Endothelial cell of umbilical vein (primary cell): Measurements from ENCODE around the gene SYT2.

Experiments
- CTCF ChIP-seq, 2 donors: IDR thresholded peaks; 1 replicate in 1 of 2; 2 replicates in 1 of 2; pipeline ENCODE4 v1.5.1; 2011; ENCODE audit warnings: low read length in 2 of 2, mild to moderate bottlenecking in 2 of 2, moderate library complexity in 2 of 2, control low read depth in 1 of 2, inconsistent platforms in 1 of 2, low read depth in 1 of 2; ENCODE audit not compliant: insufficient read depth in 1 of 2; ENCODE audit errors: extremely low read depth in 1 of 2
- EZH2 ChIP-seq: IDR thresholded peaks from 2 replicates; pipeline ENCODE4 v1.6.1; 2012; ENCODE audit warnings: borderline replicate concordance, low read depth, mild to moderate bottlenecking, moderate library complexity, low read length, inconsistent platforms; ENCODE audit not compliant: severe bottlenecking
- JUN ChIP-seq: IDR thresholded peaks from 2 replicates; pipeline ENCODE4 v1.6.1; 2011; ENCODE audit warnings: borderline replicate concordance, low read depth; ENCODE audit not compliant: insufficient read length, insufficient read depth
- MAX ChIP-seq: IDR thresholded peaks from 2 replicates; pipeline ENCODE4 v1.6.1; 2011; ENCODE audit not compliant: insufficient read depth, insufficient read length
- MYC ChIP-seq: IDR thresholded peaks from one replicate; pipeline ENCODE4 v1.6.1; 2011; ENCODE audit warnings: mild to moderate bottlenecking, low read depth, low read length
- POLR2A ChIP-seq: IDR thresholded peaks from 2 replicates; pipeline ENCODE4 v1.6.1; 2012; ENCODE audit warnings: low read depth, mild to moderate bottlenecking, control low read depth, low read length
- POLR2AphosphoS5 ChIP-seq: IDR thresholded peaks from 2 replicates; pipeline ENCODE4 v1.6.1; 2012; ENCODE audit warnings: low read depth, mild to moderate bottlenecking, control low read depth, low read length, moderate library complexity; ENCODE audit not compliant: insufficient read depth

- TF ChIP-seq CTCF (IDR thresholded peaks at IDR 0.05; ENCODE audit: extremely low read depth in 1 of 2, insufficient read depth in 1 of 2, low read depth in 1 of 2, low read length in 2 of 2) = no peak
- TF ChIP-seq POLR2A = no peak
- TF ChIP-seq MYC = no peak
- TF ChIP-seq EZH2 = no peak
- no peak for TF ChIP-seq POLR2AphosphoS5
- no peak for TF ChIP-seq JUN
- TF ChIP-seq MAX = no peak
Measured at GRCh38 chr1:202659541-202659940, 50.7 kb downstream of the SYT2 start.
